ENCODE measurements around the gene CFAP107.
"Not testable (repeated sequence)": the region's sequence is repeated elsewhere in the genome, so short reads cannot be mapped to it uniquely, and the experiment has no call there.

CFAP107 gene, protein sequence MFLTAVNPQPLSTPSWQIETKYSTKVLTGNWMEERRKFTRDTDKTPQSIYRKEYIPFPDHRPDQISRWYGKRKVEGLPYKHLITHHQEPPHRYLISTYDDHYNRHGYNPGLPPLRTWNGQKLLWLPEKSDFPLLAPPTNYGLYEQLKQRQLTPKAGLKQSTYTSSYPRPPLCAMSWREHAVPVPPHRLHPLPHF

GRCh38 chr1:12745992-12746323, at the start of gene CFAP107:
CFAP107 (plus strand) TSS chr1:12746200; CDS start chr1:12746431, 231 bp downstream.
- DNase-seq = no peak

- no peak for DNase-seq
Measured at GRCh38 chr1:12696658-12697057, 49.3 kb upstream of the CFAP107 start.

DNA sequence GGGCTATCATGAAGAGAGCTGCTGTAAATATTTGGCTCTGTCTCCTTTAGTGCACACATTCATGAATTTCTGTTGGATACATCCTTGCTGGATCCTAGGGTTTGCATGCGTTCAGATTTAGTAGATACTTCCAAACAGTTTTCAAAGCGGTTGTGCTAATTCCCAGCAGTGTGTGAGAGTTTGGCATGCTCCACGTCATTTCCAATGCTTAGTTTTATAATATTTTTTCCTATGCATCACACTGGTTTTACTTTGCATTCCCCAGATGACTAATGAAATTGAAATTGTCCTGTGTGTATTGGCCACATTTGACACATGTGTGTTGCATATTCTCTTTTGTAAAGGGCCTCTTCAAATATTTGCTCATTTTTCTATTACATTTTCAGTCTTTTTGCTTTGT, 48.6 kb upstream of the CFAP107 start:
- no peak for DNase-seq

DNA sequence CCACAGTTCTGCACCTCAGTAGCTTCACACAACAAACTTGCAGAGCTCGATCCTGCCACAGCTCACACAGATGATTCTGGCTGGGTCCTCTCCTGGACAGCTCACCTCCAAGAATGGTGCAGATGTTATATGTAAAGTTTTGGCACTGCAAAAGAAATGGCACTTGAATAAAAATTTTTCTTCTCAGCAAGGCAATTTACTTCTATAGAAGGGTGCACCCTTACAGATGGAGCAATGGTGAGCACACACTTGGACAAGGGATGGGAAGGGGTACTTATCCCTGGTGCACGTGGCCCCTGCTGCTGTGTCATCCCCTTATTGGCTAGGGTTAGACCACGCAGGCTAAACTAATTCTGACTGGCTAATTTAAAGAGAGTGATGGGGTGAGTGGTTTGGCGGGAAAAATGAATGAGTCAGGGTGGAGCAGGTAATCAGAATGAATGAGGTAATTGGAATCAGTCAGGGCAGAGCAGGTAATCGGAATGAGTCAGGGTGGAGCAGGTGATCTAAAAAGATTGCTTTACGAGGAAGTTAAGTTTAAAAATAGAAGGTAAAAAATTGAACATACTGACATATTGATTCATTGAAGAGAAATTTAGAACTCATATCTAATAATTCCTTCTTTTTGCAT, 42.1 kb upstream of the CFAP107 start:
- DNase-seq = no peak

- DNase-seq = no peak
Measured at GRCh38 chr1:12706061-12706460, 39.9 kb upstream of the CFAP107 start.

GRCh38 chr1:12708396-12709090, 37.5 kb upstream of the CFAP107 start:
- DNase-seq = no peak

DNA sequence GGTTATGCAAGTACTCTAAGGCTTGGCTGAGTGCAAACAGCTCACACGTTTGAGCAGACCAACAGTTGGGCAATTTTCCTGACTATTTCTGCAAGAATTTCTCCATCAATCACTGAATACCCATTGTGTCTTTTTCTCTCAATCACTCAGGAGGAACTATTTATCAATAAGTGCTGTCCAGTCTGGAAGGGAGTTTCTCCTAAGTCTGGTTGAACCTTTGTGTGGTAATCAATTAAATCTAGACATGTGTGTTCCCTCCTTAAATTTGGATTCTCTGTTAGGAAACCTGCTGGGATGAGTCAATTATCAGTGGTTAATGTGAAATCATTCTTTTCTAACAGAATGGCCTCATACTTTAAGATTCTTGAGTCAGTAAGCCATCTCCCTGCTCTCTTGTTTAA, 36.9 kb upstream of the CFAP107 start:
- no peak for DNase-seq

- DNase-seq = no peak
Measured at GRCh38 chr1:12709696-12710095, 36.3 kb upstream of the CFAP107 start.

DNA sequence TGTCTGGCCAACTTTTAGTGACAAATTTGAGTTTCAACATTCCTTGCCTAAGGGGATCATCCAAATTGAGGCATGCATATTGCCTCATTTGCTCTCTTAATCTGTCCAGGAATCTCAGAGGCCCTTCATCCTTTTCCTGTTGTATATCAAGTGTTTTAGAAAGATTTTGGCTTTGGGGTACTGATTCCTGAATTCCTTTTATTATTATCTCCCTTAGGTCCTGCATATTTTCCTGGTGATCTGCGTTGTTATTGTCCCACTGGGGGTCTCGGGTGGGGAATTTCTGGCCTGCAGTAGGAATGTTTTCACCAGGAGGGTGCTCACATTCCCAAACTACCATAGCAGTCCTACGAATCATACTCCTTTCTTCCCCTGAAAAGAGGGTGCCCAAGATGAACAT, 34.5 kb upstream of the CFAP107 start:
- no peak for DNase-seq

GRCh38 chr1:12712076-12712475, 33.9 kb upstream of the CFAP107 start:
- DNase-seq = no peak

DNA sequence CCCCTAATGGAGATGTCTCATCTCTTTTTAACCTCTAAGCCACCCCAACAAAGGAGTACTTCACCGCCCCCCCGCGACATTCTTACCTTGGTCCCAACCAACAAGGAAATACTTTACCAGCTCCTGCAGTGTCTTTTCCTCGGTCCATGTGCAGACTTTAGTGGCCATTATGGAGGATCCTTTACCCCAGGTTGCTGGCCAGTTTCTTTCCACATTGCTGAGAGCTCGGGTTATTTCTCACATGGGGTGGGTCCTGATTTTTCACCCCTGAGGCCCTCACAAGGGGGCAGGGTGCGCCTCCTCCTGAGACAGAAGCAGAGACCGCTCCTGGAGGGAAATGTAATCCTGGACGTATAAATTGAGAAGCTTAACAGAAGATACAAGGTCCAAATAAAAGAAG, 33.1 kb upstream of the CFAP107 start:
- no peak for DNase-seq

DNA sequence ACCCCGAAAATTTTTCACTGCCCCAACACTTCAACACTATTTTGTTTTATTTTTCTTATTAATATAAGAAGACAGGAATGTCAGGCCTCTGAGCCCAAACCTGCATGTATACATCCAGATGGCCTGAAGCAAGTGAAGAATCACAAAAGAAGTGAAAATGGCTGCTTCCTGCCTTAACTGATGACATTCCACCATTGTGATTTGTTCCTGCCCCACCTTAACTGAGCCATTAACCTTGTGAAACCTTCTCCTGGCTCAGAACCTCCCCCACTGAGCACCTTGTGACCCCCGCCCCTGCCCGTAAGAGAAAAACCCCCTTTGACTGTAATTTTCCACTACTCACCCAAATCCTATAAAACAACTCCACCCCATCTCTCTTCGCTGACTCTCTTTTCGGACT, 32.3 kb upstream of the CFAP107 start:
- not testable (repeated sequence) for DNase-seq

DNA sequence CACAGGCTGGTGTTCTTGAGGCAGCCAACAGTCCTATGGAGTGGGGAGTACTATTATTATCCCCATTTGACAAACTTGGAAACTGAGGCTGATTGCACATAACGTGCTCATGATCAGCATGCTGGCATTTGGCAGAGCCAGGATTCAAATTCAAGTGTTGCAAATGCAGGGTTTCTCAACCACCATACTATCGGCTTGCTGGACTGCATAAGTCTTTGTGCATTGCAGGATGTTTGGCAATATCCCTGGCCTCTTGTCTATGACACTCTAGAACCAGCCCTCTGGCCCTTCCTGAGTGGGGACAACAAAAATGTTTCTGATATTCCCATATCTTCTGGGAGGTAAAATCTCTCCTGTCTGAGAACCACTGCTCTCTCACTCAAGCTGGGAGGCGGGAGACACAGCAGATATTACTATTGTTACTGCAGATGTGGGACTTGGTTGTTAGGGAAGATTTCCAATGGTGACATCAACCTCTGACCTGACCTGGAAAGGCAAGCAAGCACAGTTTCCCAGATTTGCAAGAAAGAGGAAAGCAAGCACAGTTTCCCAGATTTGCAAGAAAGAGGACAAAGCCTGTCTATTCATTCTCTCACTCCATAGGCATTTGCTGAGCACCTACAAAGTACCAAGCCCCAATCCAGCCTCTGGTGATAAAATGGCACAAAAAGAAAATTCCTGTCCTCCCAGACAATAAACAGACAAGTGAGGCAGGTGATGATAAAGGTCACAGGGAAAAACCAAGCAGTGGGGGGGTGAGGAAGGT, 31.1 kb upstream of the CFAP107 start:
- DNase-seq = no peak

- no peak for DNase-seq
Measured at GRCh38 chr1:12715896-12716437, 30.0 kb upstream of the CFAP107 start, which contains the start of gene AADACL3. AADACL3 (plus strand) TSS chr1:12716110; CDS start chr1:12716177, 67 bp downstream.

GRCh38 chr1:12717301-12717838, 28.6 kb upstream of the CFAP107 start:
- DNase-seq = no peak

DNA sequence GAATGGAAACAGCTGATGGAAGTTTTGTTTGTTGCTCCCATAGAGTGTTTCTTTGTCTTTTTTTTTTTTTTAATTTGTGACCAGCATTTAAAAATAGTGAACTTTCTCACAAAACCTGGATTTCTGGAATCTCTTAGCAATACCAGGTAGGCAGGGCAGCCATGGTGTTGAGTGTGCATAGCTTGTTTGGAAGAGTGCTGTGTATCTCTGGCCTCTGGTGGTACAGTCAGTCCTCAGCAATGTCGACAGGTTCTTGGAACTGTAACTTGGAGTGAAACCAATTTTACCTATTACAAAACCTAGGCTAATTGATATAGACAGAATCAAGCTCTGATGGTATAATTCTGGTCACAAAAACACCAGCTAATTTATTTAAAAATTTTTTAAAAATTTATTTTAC, 23.4 kb upstream of the CFAP107 start:
- no peak for DNase-seq

DNA sequence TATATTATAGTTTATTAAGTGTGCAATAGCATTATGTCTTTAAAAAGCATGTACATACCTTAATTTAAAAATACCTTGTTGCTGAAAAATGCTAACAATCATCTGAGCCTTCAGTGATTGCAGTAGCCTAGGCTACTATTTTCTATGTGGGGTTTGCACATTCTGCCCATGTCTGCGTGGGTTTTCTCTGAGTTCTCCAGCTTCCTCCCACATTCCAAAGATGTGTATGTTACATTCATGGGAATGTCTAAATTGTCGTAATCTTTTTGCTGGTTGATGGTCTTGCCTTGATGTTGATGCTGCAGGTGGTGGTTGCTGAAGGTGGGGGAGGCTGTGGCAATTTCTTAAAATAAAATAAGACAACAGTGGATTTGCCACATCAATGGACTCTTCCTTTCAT, 17.6 kb upstream of the CFAP107 start:
- no peak for DNase-seq

DNA sequence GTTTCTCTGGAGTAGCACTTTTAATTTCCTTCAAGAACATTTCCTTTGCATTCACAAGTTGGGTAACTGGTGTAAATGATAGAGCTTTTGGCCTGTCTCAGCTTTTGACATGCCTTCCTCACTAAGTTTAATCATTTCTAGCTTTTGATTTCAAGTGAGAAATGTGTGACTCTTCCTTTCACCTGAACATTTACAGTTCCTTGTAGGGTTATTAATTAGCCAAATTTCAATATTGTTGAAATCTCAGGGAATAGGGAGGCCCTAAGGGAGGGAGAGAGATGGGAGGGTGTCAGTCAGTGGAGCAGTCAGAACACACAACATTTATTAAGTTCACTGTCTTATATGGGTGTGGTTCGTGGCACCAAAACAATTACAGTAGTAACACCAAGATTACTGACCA, 15.8 kb upstream of the CFAP107 start:
- no peak for DNase-seq

DNA sequence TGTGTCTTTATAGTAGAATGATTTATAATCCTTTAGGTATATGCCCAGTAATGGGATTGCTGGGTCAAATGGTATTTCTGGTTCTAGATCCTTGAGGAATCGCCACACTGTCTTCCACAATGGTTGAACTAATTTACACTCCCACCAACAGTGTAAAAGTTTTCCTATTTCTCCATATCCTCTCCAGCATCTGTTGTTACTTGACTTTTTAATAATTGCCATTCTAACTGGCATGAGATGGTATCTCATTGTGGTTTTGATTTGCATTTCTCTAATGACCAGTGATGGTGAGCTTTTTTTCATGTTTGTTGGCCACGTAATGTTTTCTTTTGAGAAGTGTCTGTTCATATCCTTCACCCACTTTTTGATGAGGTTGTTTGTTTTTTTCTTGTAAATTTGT, 14.9 kb upstream of the CFAP107 start:
- DNase-seq = not testable (repeated sequence)

- DNase-seq = no peak
Measured at GRCh38 chr1:12734651-12735050, 11.3 kb upstream of the CFAP107 start.

DNA sequence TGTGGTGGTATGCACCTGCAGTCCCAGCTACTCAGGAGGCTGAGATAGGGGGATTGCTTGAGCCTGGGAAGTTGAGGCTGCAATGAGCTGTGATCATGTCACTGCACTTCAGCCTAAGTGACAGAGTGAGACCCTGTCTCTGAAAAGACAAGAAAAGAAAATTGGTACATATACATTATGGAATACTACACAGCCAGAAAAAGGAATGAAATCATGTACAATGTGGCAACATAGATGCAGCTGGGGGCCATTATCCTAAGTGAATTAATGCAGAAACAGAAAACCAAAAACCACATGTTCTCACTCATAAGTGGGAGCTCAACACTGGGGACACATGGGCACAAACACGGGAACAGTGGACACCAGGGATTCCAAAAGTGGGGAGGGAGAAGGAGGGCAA, 7.1 kb upstream of the CFAP107 start:
- no peak for DNase-seq

DNA sequence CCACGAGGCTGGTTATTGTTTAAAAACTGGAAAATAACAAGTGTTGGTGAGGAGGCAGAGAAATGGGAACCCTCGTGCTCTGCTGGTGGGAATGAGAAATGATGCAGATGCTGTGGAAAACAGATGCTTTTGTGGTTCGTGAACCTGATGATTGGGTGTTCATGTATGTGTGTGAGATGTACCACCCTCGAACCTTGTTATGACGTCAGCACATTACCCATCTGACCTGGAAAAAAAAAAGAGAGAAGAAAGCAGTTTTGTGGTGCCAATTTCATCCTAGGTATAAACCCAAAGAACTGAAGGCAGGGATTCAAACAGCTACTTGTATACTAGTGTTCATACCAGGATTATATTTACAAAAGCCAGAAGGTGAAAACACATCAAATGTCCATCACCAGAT, 6.4 kb upstream of the CFAP107 start:
- no peak for DNase-seq

DNA sequence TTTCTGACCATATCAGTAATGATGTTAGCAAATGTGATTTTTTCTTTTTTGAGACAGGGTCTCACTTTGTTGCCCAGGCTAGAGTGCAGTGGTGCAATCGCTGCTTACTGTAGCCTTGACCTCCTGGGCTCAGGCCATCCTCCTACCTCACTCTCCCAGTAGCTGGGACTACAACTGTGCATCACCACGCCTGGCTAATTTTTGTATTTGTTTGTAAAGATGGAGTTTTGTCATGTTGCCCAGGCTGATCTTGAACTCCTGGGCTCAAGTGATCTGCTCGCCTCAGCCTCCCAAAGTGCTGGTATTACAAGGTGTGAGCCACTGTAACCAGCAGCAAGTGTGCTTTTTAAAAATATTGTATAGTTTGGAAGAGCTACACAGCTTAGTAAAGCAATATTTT, 4.1 kb upstream of the CFAP107 start:
- DNase-seq = no peak

Data from SIG-M5 (cell line).